ENCODE measurements around the gene COL23A1. TPM values are rescaled to one million over a fixed set of nuclear protein-coding genes. Genes with fewer than 3 reads are reported as not detected.

Gene COL23A1
- total and polyA plus RNA-seq, 8 donors, result 0.06 to 0.68 (median 0.33) TPM; not detected in 2

DNA sequence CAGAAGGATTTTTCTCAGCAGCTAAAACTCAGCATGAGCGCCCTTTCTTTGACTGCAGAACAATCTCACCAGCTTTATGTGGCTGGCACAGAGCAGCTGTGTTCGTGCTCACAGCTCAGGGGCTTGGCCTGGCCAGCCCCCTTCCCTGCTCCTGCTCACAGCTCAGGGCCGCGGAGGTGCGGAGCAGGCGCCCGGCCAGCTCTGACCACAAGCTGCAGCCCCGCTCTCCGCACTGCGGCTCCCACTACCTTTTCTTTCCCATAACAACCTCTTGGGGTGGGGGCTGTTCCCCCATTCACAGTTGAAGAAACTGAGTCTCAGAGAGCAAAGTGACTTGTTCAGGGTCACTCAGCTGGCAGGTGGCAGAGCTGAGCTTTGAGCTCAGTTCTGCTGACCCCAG is 323.6 kb downstream of the COL23A1 start:
- ATAC-seq (no peak), DNase-seq (peak in 1 of 6 donors; percentile 29), FAIRE-seq (no peak)
- no peaks in the 10 kb centered on the region for H3K9me3 ChIP-seq
- no peak overlapping the region for H3K4me3 ChIP-seq
- no peak overlapping the region for H3K27ac ChIP-seq
- TF ChIP-seq, protein P1, sequence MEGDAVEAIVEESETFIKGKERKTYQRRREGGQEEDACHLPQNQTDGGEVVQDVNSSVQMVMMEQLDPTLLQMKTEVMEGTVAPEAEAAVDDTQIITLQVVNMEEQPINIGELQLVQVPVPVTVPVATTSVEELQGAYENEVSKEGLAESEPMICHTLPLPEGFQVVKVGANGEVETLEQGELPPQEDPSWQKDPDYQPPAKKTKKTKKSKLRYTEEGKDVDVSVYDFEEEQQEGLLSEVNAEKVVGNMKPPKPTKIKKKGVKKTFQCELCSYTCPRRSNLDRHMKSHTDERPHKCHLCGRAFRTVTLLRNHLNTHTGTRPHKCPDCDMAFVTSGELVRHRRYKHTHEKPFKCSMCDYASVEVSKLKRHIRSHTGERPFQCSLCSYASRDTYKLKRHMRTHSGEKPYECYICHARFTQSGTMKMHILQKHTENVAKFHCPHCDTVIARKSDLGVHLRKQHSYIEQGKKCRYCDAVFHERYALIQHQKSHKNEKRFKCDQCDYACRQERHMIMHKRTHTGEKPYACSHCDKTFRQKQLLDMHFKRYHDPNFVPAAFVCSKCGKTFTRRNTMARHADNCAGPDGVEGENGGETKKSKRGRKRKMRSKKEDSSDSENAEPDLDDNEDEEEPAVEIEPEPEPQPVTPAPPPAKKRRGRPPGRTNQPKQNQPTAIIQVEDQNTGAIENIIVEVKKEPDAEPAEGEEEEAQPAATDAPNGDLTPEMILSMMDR (IDR thresholded peaks at IDR 0.05), result no peak
- no peaks in the 10 kb centered on the region for H3K27me3 ChIP-seq
- 83 to 89% methylated on average over 10 of the region's 10 CpGs for WGBS, 2 donors
- H3K36me3 ChIP-seq, result no peaks in the 10 kb centered on the region
- H3K4me1 ChIP-seq, result no peaks in the 10 kb centered on the region
- intact Hi-C loops (cut with DNase I), result no loop called here

DNA sequence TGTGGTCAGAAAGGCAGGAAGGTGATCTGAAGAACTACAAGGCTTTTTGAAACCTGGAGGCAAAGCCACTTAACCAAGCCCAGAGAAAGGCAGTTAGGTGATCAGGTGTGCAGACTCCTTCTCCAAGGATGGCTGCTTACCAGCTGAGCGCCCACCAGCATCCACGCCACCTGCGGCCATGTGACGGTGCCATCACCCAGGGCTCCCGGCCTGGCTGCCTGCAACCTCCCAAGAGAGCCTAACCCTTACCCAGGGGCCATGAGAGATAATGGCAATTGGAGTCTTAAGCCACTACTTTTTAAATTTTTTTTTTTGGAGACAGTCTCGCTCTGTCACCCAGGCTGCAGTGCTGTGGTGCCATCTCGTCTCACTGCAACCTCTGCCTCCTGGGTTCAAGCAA is 324.4 kb downstream of the COL23A1 start:
- H3K27ac ChIP-seq, result no peak overlapping the region
- no peak for ATAC-seq
- no peaks in the 10 kb centered on the region for H3K27me3 ChIP-seq
- TF ChIP-seq, protein P1 (IDR thresholded peaks at IDR 0.05), result no peak
- H3K4me1 ChIP-seq, result no peaks in the 10 kb centered on the region
- 89 to 92% methylated on average over 7 of the region's 7 CpGs for WGBS, 2 donors
- no peaks in the 10 kb centered on the region for H3K36me3 ChIP-seq
- intact Hi-C loops (cut with DNase I), result no loop called here
- no peaks in the 10 kb centered on the region for H3K9me3 ChIP-seq
- FAIRE-seq, result no peak
- no peak overlapping the region for H3K4me3 ChIP-seq
- DNase-seq, result peak in 1 of 6 donors; percentile 37

DNA sequence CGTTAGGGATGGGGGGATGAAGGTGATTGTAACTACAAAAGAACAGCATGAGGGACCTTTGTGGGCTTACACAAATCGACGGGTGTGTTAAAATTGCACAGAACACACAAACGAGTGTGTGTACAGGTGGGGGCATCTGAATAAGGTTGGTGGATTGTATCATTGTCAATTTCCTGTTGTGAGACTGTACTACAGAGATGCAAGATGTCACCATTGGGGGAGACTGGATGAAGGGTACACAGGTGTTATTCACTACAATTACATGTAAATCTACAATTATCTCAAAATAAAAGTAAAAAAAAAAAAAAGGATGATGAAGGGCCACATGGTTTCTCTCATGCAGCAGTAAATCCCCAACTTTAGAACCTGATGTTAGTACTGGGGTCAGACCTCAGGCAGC is 326.1 kb downstream of the COL23A1 start:
- WGBS, 2 donors, result 75 to 80% methylated on average over 4 of the region's 4 CpGs
- Histone ChIP-seq H3K4me3 (no peak overlapping the region), H3K27me3 (no peaks in the 10 kb centered on the region), H3K36me3 (no peaks in the 10 kb centered on the region), H3K27ac (no peak overlapping the region), H3K4me1 (no peaks in the 10 kb centered on the region), H3K9me3 (no peaks in the 10 kb centered on the region)
- no peak for FAIRE-seq
- DNase-seq, result no peak
- no peak for ATAC-seq
- TF ChIP-seq, protein P1 (IDR thresholded peaks at IDR 0.05), result no peak
- intact Hi-C loops (cut with DNase I), result no loop called here

DNA sequence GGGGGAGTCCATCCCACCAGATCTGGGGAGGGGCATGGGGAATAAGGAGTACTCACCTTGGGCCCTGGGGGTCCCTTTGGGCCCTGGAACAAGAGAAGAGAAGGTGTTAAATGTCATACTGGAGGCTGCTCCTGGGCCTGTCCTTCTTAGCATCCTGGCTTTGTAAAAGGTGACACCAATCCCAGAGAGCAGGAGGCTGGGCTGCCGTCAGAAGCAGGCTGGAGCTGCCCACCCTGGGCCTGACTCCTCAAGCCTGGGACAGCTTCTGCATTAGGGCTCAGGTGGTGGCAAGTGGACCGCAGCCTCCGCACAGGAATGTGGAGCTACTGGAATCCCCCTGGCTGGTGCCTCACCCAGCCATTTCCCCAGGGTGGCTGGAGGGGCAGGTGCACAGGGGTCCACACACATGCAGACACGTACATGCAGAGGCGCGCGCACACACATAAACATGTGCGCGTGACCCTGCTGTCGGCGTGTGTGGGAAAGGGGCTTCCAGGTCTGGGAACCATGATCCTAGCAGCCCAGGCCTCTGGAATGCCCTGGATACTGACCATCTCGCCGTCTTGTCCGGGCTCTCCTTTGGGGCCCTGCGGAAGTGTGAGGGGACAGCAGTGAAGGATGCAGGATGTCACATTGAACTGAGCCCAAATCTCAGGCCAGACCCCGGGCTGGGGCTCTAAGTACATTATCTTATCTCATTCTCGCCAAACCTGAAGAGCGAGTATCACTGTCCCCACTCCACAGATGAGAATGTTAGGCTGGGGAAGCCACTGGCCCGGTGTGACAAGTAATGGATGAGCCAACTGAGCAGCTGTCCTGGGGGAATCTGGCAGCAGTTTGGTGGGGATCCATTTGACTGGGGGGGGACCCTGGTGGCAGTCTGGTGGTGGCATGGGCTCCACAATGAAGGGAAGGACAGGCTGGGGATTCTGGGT is 328.3 kb downstream of the COL23A1 start:
- Histone ChIP-seq H3K27me3 (no peaks in the 10 kb centered on the region), H3K4me3 (no peak overlapping the region), H3K9me3 (no peaks in the 10 kb centered on the region), H3K4me1 (no peaks in the 10 kb centered on the region), H3K27ac (no peak overlapping the region), H3K36me3 (no peaks in the 10 kb centered on the region)
- no peak for FAIRE-seq
- no peak for ATAC-seq
- TF ChIP-seq, protein P1 (IDR thresholded peaks at IDR 0.05), result no peak
- 85 to 86% methylated on average over 19 of the region's 19 CpGs for WGBS, 2 donors
- peak in 1 of 6 donors; percentile 63 for DNase-seq
- intact Hi-C loops (cut with DNase I), result no loop called here
